Measurements from ENCODE around the gene CCDC107. TPM values are rescaled to one million over a fixed set of nuclear protein-coding genes. Genes with fewer than 3 reads are reported as not detected.

CCDC107 gene
- total RNA-seq, 5 donors from 2014 or later (not counting 1 experiment from before 2014, with no cell fraction given), result 17.7 to 29.8 (median 27.5) TPM

- peaks cover 0 to 16% of the 10 kb centered on the region in 2 experiments for H3K27me3 ChIP-seq (replicated peaks in 1 of 2; ENCODE audit: control insufficient read depth in 2 of 2, extremely low read depth in 1 of 2, insufficient read depth in 2 of 2, low read length in 1 of 2)
- peaks cover 6 to 9% (median 8%) of the 10 kb centered on the region in 3 donors for H3K4me1 Mint-ChIP-seq
- ATAC-seq (replicated peaks in 1 of 4) (no peak), DNase-seq (no peak)
- WGBS (ENCODE audit: insufficient coverage), result 77% methylated on average over 9 of the region's 15 CpGs
- H3K4me3 Mint-ChIP-seq, result no peak overlapping the region
- ChIA-PET POLR2A (no interaction called here), CTCF (interaction anchor here in 1 of 2 donors (0.5 to 1.1 kb wide), 2 partner anchors 33 to 421 kb away, joined by 5 to 6 read pairs; no protein-coding TSS in a partner anchor)
- no peak overlapping the region for H3K27ac Mint-ChIP-seq
- peaks cover 3% of the 10 kb centered on the region for H3K36me3 Mint-ChIP-seq
- H3K4me1 ChIP-seq (ENCODE audit: control insufficient read depth in 1 of 2, extremely low read depth in 1 of 2, insufficient read depth in 2 of 2, low read length in 2 of 2), result peaks cover 2 to 10% of the 10 kb centered on the region in 2 experiments
- no peaks in the 10 kb centered on the region for H3K9me3 ChIP-seq
- H3K36me3 ChIP-seq (ENCODE audit: control insufficient read depth in 2 of 2, extremely low read depth in 1 of 2, insufficient read depth in 1 of 2, low read length in 1 of 2), result no peaks in the 10 kb centered on the region
- H3K9me3 Mint-ChIP-seq, result no peaks in the 10 kb centered on the region
- peaks cover 3 to 4% of the 10 kb centered on the region in 2 donors for H3K27me3 Mint-ChIP-seq
- no peak overlapping the region for H3K4me3 ChIP-seq (ENCODE audit: control insufficient read depth in 1 of 2, extremely low read depth in 1 of 2, low read length in 1 of 2)
- no peak overlapping the region for H3K27ac ChIP-seq (ENCODE audit: low read length)
These were observed 22.4 kb downstream of the CCDC107 start for GRCh38 chr9:35680331-35681105.

- H3K27me3 ChIP-seq (replicated peaks in 1 of 2; ENCODE audit: control insufficient read depth in 2 of 2, extremely low read depth in 1 of 2, insufficient read depth in 2 of 2, low read length in 1 of 2), result peaks cover 0 to 7% of the 10 kb centered on the region in 2 experiments
- no peaks in the 10 kb centered on the region for H3K36me3 ChIP-seq (ENCODE audit: control insufficient read depth in 2 of 2, extremely low read depth in 1 of 2, insufficient read depth in 1 of 2, low read length in 1 of 2)
- WGBS (ENCODE audit: insufficient coverage), result 87% methylated on average over 3 of the region's 3 CpGs
- Mint-ChIP-seq H3K4me1 (peaks cover 2 to 4% (median 3%) of the 10 kb centered on the region in 3 donors), H3K9me3 (no peaks in the 10 kb centered on the region), H3K4me3 (no peak overlapping the region), H3K27ac (no peak overlapping the region), H3K36me3 (peaks cover 3% of the 10 kb centered on the region), H3K27me3 (peaks cover under 1 to 1% of the 10 kb centered on the region in 2 donors)
- no peak for DNase-seq
- CTCF ChIA-PET, result interaction anchor here in 1 of 2 donors (0.5 kb wide), 1 partner anchor 420 kb away, joined by 5 read pairs; no protein-coding TSS in a partner anchor
- H3K4me3 ChIP-seq (ENCODE audit: control insufficient read depth in 1 of 2, extremely low read depth in 1 of 2, low read length in 1 of 2), result no peak overlapping the region
- no peak overlapping the region for H3K27ac ChIP-seq (ENCODE audit: low read length)
- POLR2A ChIA-PET, result no interaction called here
- no peak for ATAC-seq (replicated peaks in 1 of 4)
- H3K9me3 ChIP-seq, result no peaks in the 10 kb centered on the region
- peaks cover 0 to under 1% of the 10 kb centered on the region in 2 experiments for H3K4me1 ChIP-seq (ENCODE audit: control insufficient read depth in 1 of 2, extremely low read depth in 1 of 2, insufficient read depth in 2 of 2, low read length in 2 of 2)
These were observed 23.4 kb downstream of the CCDC107 start for GRCh38 chr9:35681341-35682002.

- no peak overlapping the region for H3K4me3 Mint-ChIP-seq
- 88% methylated on average over 4 of the region's 6 CpGs for WGBS (ENCODE audit: insufficient coverage)
- H3K36me3 Mint-ChIP-seq, result peaks cover 3% of the 10 kb centered on the region
- no peak overlapping the region for H3K27ac Mint-ChIP-seq
- no peaks in the 10 kb centered on the region for H3K4me1 ChIP-seq (ENCODE audit: control insufficient read depth in 1 of 2, extremely low read depth in 1 of 2, insufficient read depth in 2 of 2, low read length in 2 of 2)
- no peaks in the 10 kb centered on the region for H3K27me3 Mint-ChIP-seq
- H3K9me3 ChIP-seq, result no peaks in the 10 kb centered on the region
- no peak for DNase-seq
- H3K36me3 ChIP-seq (ENCODE audit: control insufficient read depth in 2 of 2, extremely low read depth in 1 of 2, insufficient read depth in 1 of 2, low read length in 1 of 2), result no peaks in the 10 kb centered on the region
- peaks cover 0 to 7% of the 10 kb centered on the region in 2 experiments for H3K27me3 ChIP-seq (replicated peaks in 1 of 2; ENCODE audit: control insufficient read depth in 2 of 2, extremely low read depth in 1 of 2, insufficient read depth in 2 of 2, low read length in 1 of 2)
- no peak for ATAC-seq (replicated peaks in 1 of 4)
- no peak overlapping the region for H3K4me3 ChIP-seq (ENCODE audit: control insufficient read depth in 1 of 2, extremely low read depth in 1 of 2, low read length in 1 of 2)
- no peak overlapping the region for H3K27ac ChIP-seq (ENCODE audit: low read length)
- POLR2A ChIA-PET, result no interaction called here
- H3K4me1 Mint-ChIP-seq, result peaks cover 0 to under 1% (median under 1%) of the 10 kb centered on the region in 3 donors
- CTCF ChIA-PET, result no interaction called here
- H3K9me3 Mint-ChIP-seq, result no peaks in the 10 kb centered on the region
These were observed 24.0 kb downstream of the CCDC107 start for GRCh38 chr9:35682051-35682450.

- ChIA-PET POLR2A (no interaction called here), CTCF (no interaction called here)
- Histone ChIP-seq H3K27me3 (replicated peaks in 1 of 2; ENCODE audit: control insufficient read depth in 2 of 2, extremely low read depth in 1 of 2, insufficient read depth in 2 of 2, low read length in 1 of 2) (peaks cover 0 to 7% of the 10 kb centered on the region in 2 experiments), H3K9me3 (no peaks in the 10 kb centered on the region), H3K36me3 (ENCODE audit: control insufficient read depth in 2 of 2, extremely low read depth in 1 of 2, insufficient read depth in 1 of 2, low read length in 1 of 2) (no peaks in the 10 kb centered on the region), H3K4me3 (ENCODE audit: control insufficient read depth in 1 of 2, extremely low read depth in 1 of 2, low read length in 1 of 2) (no peak overlapping the region), H3K27ac (ENCODE audit: low read length) (no peak overlapping the region), H3K4me1 (ENCODE audit: control insufficient read depth in 1 of 2, extremely low read depth in 1 of 2, insufficient read depth in 2 of 2, low read length in 2 of 2) (no peaks in the 10 kb centered on the region)
- Mint-ChIP-seq H3K27ac (no peak overlapping the region), H3K4me1 (peaks cover 0 to 6% (median 3%) of the 10 kb centered on the region in 3 donors), H3K27me3 (no peaks in the 10 kb centered on the region), H3K4me3 (no peak overlapping the region), H3K36me3 (peaks cover 3% of the 10 kb centered on the region), H3K9me3 (no peaks in the 10 kb centered on the region)
- ATAC-seq (replicated peaks in 1 of 4) (no peak), DNase-seq (no peak)
- WGBS (ENCODE audit: insufficient coverage), result 92% methylated on average over 9 of the region's 10 CpGs
These were observed 24.6 kb downstream of the CCDC107 start for GRCh38 chr9:35682520-35683315.

- Histone ChIP-seq H3K27me3 (replicated peaks in 1 of 2; ENCODE audit: control insufficient read depth in 2 of 2, extremely low read depth in 1 of 2, insufficient read depth in 2 of 2, low read length in 1 of 2) (peaks cover 0 to 7% of the 10 kb centered on the region in 2 experiments), H3K4me1 (ENCODE audit: control insufficient read depth in 1 of 2, extremely low read depth in 1 of 2, insufficient read depth in 2 of 2, low read length in 2 of 2) (no peaks in the 10 kb centered on the region), H3K4me3 (ENCODE audit: control insufficient read depth in 1 of 2, extremely low read depth in 1 of 2, low read length in 1 of 2) (no peak overlapping the region), H3K27ac (ENCODE audit: low read length) (no peak overlapping the region), H3K9me3 (no peaks in the 10 kb centered on the region), H3K36me3 (ENCODE audit: control insufficient read depth in 2 of 2, extremely low read depth in 1 of 2, insufficient read depth in 1 of 2, low read length in 1 of 2) (no peaks in the 10 kb centered on the region)
- Mint-ChIP-seq H3K4me3 (no peak overlapping the region), H3K27ac (no peak overlapping the region), H3K36me3 (peaks cover 3% of the 10 kb centered on the region), H3K4me1 (peaks cover 3 to 6% (median 3%) of the 10 kb centered on the region in 3 donors), H3K9me3 (no peaks in the 10 kb centered on the region), H3K27me3 (no peaks in the 10 kb centered on the region)
- CTCF ChIA-PET, result interaction anchor here in 1 of 2 donors (0.8 kb wide), 1 partner anchor 22 kb away, joined by 3 read pairs; no protein-coding TSS in a partner anchor
- POLR2A ChIA-PET, result no interaction called here
- ATAC-seq (replicated peaks in 1 of 4), result no peak
- WGBS (ENCODE audit: insufficient coverage), result no CpG with 5 or more reads among the region's 2 CpGs
- no peak for DNase-seq
These were observed 25.2 kb downstream of the CCDC107 start for GRCh38 chr9:35683323-35683722.

GRCh38 chr9:35684921-35685320 is 26.8 kb downstream of the CCDC107 start:
- ChIA-PET POLR2A (interaction anchor here in 1 of 2 donors (1.1 kb wide), 1 partner anchor 9 kb away, joined by 3 read pairs; no protein-coding TSS in a partner anchor), CTCF (interaction anchor here in 1 of 2 donors (2.4 kb wide), 1 partner anchor 11 kb away, joined by 6 read pairs; no protein-coding TSS in a partner anchor)
- no peak for DNase-seq
- no peaks in the 10 kb centered on the region for H3K9me3 Mint-ChIP-seq
- Histone ChIP-seq H3K4me3 (ENCODE audit: control insufficient read depth in 1 of 2, extremely low read depth in 1 of 2, low read length in 1 of 2) (no peak overlapping the region), H3K36me3 (ENCODE audit: control insufficient read depth in 2 of 2, extremely low read depth in 1 of 2, insufficient read depth in 1 of 2, low read length in 1 of 2) (no peaks in the 10 kb centered on the region), H3K27me3 (replicated peaks in 1 of 2; ENCODE audit: control insufficient read depth in 2 of 2, extremely low read depth in 1 of 2, insufficient read depth in 2 of 2, low read length in 1 of 2) (peaks cover 0 to 7% of the 10 kb centered on the region in 2 experiments), H3K9me3 (no peaks in the 10 kb centered on the region), H3K4me1 (ENCODE audit: control insufficient read depth in 1 of 2, extremely low read depth in 1 of 2, insufficient read depth in 2 of 2, low read length in 2 of 2) (peaks cover 0 to 13% of the 10 kb centered on the region in 2 experiments), H3K27ac (ENCODE audit: low read length) (no peak overlapping the region)
- 94% methylated on average over 4 of the region's 10 CpGs for WGBS (ENCODE audit: insufficient coverage)
- no peaks in the 10 kb centered on the region for H3K27me3 Mint-ChIP-seq
- peaks cover 3% of the 10 kb centered on the region for H3K36me3 Mint-ChIP-seq
- no peak overlapping the region for H3K4me3 Mint-ChIP-seq
- no peak overlapping the region for H3K27ac Mint-ChIP-seq
- peaks cover 11 to 12% (median 12%) of the 10 kb centered on the region in 3 donors for H3K4me1 Mint-ChIP-seq
- ATAC-seq (replicated peaks in 1 of 4), result no peak

Measured in T-cell (primary cell).